GM06990 (cell line): ENCODE results near the gene GPR52.

Experiments used
- DNase-seq: peaks from one replicate; pipeline ENCODE4 v3.0.0-alpha.2; 2011; ENCODE audit not compliant: insufficient read length; ENCODE audit errors: extremely low read depth
- H3K27me3 ChIP-seq: replicated peaks from 2 replicates; pipeline ENCODE4 v1.6.0; 2011; ENCODE audit warnings: low read length; ENCODE audit not compliant: control insufficient read depth, insufficient read depth
- H3K36me3 ChIP-seq: 2 replicates; pipeline ENCODE4 v1.5.1; 2011; ENCODE audit warnings: low read length; ENCODE audit not compliant: control insufficient read depth, insufficient read depth
- H3K4me3 ChIP-seq: replicated peaks from 2 replicates; pipeline ENCODE4 v1.5.1; 2011; ENCODE audit warnings: low read depth, mild to moderate bottlenecking, control low read depth, low read length
- CTCF ChIP-seq: IDR thresholded peaks from 2 replicates; pipeline ENCODE4 v1.5.1; 2011; ENCODE audit warnings: low read length, control low read depth, mild to moderate bottlenecking, inconsistent platforms; ENCODE audit not compliant: insufficient read depth, poor library complexity, severe bottlenecking

The GPR52 gene

GRCh38 chr1:174447866-174448530 lies at the start of gene GPR52:
GPR52 (plus strand) TSS chr1:174447964; CDS start chr1:174448112, 148 bp downstream.
- DNase-seq: no peak

DNA sequence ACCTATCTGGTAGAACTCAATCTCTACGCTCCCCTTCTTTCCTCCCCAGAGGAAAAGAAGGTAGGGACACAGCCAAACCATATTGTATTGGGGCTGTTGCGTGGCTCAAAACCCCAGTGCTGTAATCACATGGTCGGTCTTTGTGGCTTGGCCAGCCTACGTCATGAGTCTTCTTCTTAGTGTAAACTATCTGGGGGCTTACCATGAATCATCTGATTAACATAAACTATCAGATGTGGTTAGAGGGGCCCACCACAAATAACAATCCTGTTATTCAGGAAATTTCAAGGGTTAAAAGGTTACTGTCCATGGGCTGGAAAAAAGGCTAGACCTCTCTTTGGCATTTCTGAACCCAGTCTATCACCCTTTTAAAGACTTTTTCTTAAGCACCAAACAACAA lies 49.5 kb upstream of the GPR52 start:
- H3K4me3 ChIP-seq: no peak overlapping the region
- DNase-seq: peak; percentile 10
- peaks cover 2% of the 10 kb centered on the region for H3K36me3 ChIP-seq
- H3K27me3 ChIP-seq: no peaks in the 10 kb centered on the region
- no peak for TF ChIP-seq CTCF

More at GRCh38 chr1:174447866-174448530, at the start of gene GPR52:
- Histone ChIP-seq H3K4me3 (no peak within 1 kb of the TSS), H3K27me3 (no peaks in the 10 kb centered on the region), H3K36me3 (no peaks in the 10 kb centered on the region)
- no peak for TF ChIP-seq CTCF

DNA sequence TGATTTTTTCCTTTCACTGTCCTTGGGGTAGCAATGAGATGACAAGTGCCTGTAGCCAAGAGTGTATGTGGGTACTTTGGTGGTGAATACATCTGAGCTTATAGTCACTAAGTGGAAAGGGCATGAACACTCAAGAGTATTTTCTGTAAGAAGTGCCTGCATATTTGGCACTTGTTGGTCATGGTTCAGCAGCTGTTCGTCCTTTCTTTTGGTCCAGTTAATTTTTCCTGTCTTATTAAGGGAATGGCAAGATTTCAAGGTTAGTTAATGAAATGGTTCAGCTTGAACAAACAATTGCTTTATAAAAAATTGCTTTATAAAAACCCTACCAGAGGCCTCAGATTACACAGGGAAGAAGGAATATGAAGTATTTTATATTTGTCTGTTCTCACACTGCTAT lies 48.6 kb upstream of the GPR52 start:
- Histone ChIP-seq H3K27me3 (no peaks in the 10 kb centered on the region), H3K36me3 (no peaks in the 10 kb centered on the region; the same call in none of the 2 replicates), H3K4me3 (no peak overlapping the region)
- TF ChIP-seq CTCF: no peak
- no peak for DNase-seq

- Histone ChIP-seq H3K27me3 (no peaks in the 10 kb centered on the region), H3K36me3 (no peaks in the 10 kb centered on the region; the same call in none of the 2 replicates), H3K4me3 (no peak overlapping the region)
- no peak for DNase-seq
- TF ChIP-seq CTCF: no peak
These were observed 46.7 kb upstream of the GPR52 start for GRCh38 chr1:174401075-174401474.

DNA sequence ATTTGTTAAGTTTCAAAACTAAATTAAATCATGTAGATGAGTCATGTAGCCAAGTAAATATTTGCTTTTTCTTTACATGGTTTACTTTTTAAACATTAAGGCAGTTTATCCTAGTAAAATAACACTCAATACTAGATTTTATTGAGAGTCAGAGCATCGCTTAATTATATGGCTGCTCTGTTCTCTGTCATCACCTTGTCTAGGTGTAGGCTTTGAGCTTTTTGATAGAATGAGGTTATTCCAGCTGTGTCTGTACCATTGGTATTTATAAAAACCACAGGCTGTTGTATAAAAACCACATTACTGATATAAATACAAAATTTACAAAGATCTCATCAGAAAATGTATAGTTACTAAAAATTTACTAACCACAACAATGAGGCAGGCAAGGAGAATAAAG lies 42.5 kb upstream of the GPR52 start:
- Histone ChIP-seq H3K36me3 (no peaks in the 10 kb centered on the region; the same call in none of the 2 replicates), H3K27me3 (no peaks in the 10 kb centered on the region), H3K4me3 (no peak overlapping the region)
- TF ChIP-seq CTCF: no peak
- no peak for DNase-seq
